ENCODE data around the gene SFT2D2. TPM values are rescaled to one million over a fixed set of nuclear protein-coding genes. Genes with fewer than 3 reads are reported as not detected.

The SFT2D2 gene
- total and polyA plus RNA-seq, 4 donors = 5.9 to 70.3 (median 33.0) TPM

GRCh38 chr1:168252204-168252733, 26.5 kb downstream of the SFT2D2 start:
- H3K9me3 ChIP-seq (ENCODE audit: control insufficient read depth in 4 of 4, insufficient read depth in 3 of 4, low read length in 3 of 4) = peaks cover 0 to 8% (median 5%) of the 10 kb centered on the region in 4 donors
- DNase-seq (no peak), ATAC-seq (ENCODE audit: insufficient read depth, low FRiP score) (no peak)
- H3K9ac ChIP-seq (ENCODE audit: insufficient read depth in 1 of 2, low read length in 2 of 2) = no peak overlapping the region
- TF ChIP-seq CTCF (IDR thresholded peaks at IDR 0.05; ENCODE audit: control extremely low read depth, extremely low read depth) = no peak
- peaks cover 5 to 21% (median 13%) of the 10 kb centered on the region in 4 donors for H3K36me3 ChIP-seq (ENCODE audit: control insufficient read depth in 4 of 4, insufficient read depth in 4 of 4, low read length in 4 of 4)
- no peak overlapping the region for H3K27ac ChIP-seq (ENCODE audit: low read depth in 1 of 2, low read length in 1 of 2)
- H3K4me1 ChIP-seq (ENCODE audit: control insufficient read depth in 5 of 5, insufficient read depth in 5 of 5, low read length in 5 of 5) = peaks cover 0 to 2% (median 0%) of the 10 kb centered on the region in 5 donors
- H3K4me3 ChIP-seq = no peak overlapping the region
- no peaks in the 10 kb centered on the region for H3K27me3 ChIP-seq (ENCODE audit: control insufficient read depth in 3 of 3, insufficient read depth in 3 of 3, low read length in 2 of 3)
- WGBS, 2 donors = 81 to 84% methylated on average over 3 of the region's 3 CpGs

GRCh38 chr1:168256164-168256563, 30.4 kb downstream of the SFT2D2 start:
- ATAC-seq (ENCODE audit: insufficient read depth, low FRiP score) (no peak), DNase-seq (no peak)
- no peak overlapping the region for H3K4me3 ChIP-seq
- H3K9me3 ChIP-seq (ENCODE audit: control insufficient read depth in 4 of 4, insufficient read depth in 3 of 4, low read length in 3 of 4) = peaks cover 0 to 8% (median 5%) of the 10 kb centered on the region in 4 donors
- WGBS, 2 donors = 94 to 98% methylated on average over 2 of the region's 2 CpGs
- H3K4me1 ChIP-seq (ENCODE audit: control insufficient read depth in 5 of 5, insufficient read depth in 5 of 5, low read length in 5 of 5) = peaks cover 0 to 8% (median 3%) of the 10 kb centered on the region in 5 donors
- no peak overlapping the region for H3K9ac ChIP-seq (ENCODE audit: insufficient read depth in 1 of 2, low read length in 2 of 2)
- no peaks in the 10 kb centered on the region for H3K27me3 ChIP-seq (ENCODE audit: control insufficient read depth in 3 of 3, insufficient read depth in 3 of 3, low read length in 2 of 3)
- H3K27ac ChIP-seq (ENCODE audit: low read depth in 1 of 2, low read length in 1 of 2) = no peak overlapping the region
- no peak for TF ChIP-seq CTCF (IDR thresholded peaks at IDR 0.05; ENCODE audit: control extremely low read depth, extremely low read depth)
- peaks cover 0 to 11% (median 6%) of the 10 kb centered on the region in 4 donors for H3K36me3 ChIP-seq (ENCODE audit: control insufficient read depth in 4 of 4, insufficient read depth in 4 of 4, low read length in 4 of 4)

- Histone ChIP-seq H3K4me3 (no peak overlapping the region), H3K9me3 (ENCODE audit: control insufficient read depth in 4 of 4, insufficient read depth in 3 of 4, low read length in 3 of 4) (peaks cover 0 to 8% (median 5%) of the 10 kb centered on the region in 4 donors), H3K27ac (ENCODE audit: low read depth in 1 of 2, low read length in 1 of 2) (no peak overlapping the region), H3K36me3 (ENCODE audit: control insufficient read depth in 4 of 4, insufficient read depth in 4 of 4, low read length in 4 of 4) (peaks cover 0 to 11% (median 4%) of the 10 kb centered on the region in 4 donors), H3K27me3 (ENCODE audit: control insufficient read depth in 3 of 3, insufficient read depth in 3 of 3, low read length in 2 of 3) (no peaks in the 10 kb centered on the region), H3K9ac (ENCODE audit: insufficient read depth in 1 of 2, low read length in 2 of 2) (no peak overlapping the region), H3K4me1 (ENCODE audit: control insufficient read depth in 5 of 5, insufficient read depth in 5 of 5, low read length in 5 of 5) (peaks cover 0 to 8% (median 4%) of the 10 kb centered on the region in 5 donors)
- WGBS, 2 donors = 68 to 73% methylated on average over 2 of the region's 2 CpGs
- DNase-seq (no peak), ATAC-seq (ENCODE audit: insufficient read depth, low FRiP score) (no peak)
- TF ChIP-seq CTCF (IDR thresholded peaks at IDR 0.05; ENCODE audit: control extremely low read depth, extremely low read depth) = no peak
These were observed 31.6 kb downstream of the SFT2D2 start for GRCh38 chr1:168257397-168257796.

GRCh38 chr1:168259567-168259966, 33.8 kb downstream of the SFT2D2 start:
- WGBS, 2 donors = 97 to 98% methylated on average over 1 of the region's 1 CpG
- peaks cover 0 to 8% (median 4%) of the 10 kb centered on the region in 5 donors for H3K4me1 ChIP-seq (ENCODE audit: control insufficient read depth in 5 of 5, insufficient read depth in 5 of 5, low read length in 5 of 5)

More at GRCh38 chr1:168259567-168259966, 33.8 kb downstream of the SFT2D2 start:
- Histone ChIP-seq H3K4me3 (no peak overlapping the region), H3K9me3 (ENCODE audit: control insufficient read depth in 4 of 4, insufficient read depth in 3 of 4, low read length in 3 of 4) (peaks cover 0 to 8% (median 5%) of the 10 kb centered on the region in 4 donors), H3K9ac (ENCODE audit: insufficient read depth in 1 of 2, low read length in 2 of 2) (no peak overlapping the region), H3K27me3 (ENCODE audit: control insufficient read depth in 3 of 3, insufficient read depth in 3 of 3, low read length in 2 of 3) (no peaks in the 10 kb centered on the region), H3K27ac (ENCODE audit: low read depth in 1 of 2, low read length in 1 of 2) (no peak overlapping the region), H3K36me3 (ENCODE audit: control insufficient read depth in 4 of 4, insufficient read depth in 4 of 4, low read length in 4 of 4) (peaks cover 0 to 18% (median 6%) of the 10 kb centered on the region in 4 donors)
- ATAC-seq (ENCODE audit: insufficient read depth, low FRiP score) (no peak), DNase-seq (no peak)
- TF ChIP-seq CTCF (IDR thresholded peaks at IDR 0.05; ENCODE audit: control extremely low read depth, extremely low read depth) = no peak
